ENCODE data around the gene SPPL2B.

DNA sequence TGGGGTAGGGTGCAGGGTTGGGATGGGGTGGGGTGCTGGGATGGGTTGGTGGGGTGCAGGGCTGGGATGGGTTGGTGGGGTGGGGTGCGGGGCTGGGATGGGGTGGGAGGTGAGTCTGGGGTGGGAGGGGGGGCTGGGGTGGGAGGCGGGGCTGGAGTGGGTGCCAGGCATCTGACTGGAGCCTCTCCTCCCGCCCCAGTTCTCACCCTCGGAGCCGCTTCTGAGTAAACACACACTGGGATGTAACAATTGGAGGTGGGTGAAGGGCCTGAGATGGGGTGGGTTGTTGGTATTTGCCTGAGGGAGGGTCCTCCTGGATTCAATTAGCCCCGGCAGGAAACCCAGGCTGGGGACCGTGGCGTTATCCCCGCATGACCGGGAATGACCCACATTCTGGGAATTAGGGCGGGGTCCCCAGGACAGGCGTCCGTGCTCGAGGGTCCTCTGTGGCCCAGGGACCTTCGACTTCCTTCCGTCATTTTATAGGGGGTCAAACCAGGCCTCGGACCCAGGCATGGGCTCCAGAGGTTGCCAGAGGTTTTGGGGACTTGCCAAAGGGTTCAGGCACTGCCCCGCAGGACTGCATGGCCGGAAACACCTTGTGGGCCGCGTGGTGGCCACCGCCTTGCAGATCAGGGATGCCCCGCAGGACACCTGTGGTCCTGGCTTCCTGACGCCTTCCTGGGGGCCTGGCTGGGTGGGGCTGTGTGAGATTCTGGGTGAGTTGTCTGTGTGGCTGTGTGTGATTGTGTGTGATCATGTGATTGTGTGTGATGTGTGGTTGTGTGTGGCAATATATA, 33.0 kb downstream of the SPPL2B start:
- TF ChIP-seq, protein P1, sequence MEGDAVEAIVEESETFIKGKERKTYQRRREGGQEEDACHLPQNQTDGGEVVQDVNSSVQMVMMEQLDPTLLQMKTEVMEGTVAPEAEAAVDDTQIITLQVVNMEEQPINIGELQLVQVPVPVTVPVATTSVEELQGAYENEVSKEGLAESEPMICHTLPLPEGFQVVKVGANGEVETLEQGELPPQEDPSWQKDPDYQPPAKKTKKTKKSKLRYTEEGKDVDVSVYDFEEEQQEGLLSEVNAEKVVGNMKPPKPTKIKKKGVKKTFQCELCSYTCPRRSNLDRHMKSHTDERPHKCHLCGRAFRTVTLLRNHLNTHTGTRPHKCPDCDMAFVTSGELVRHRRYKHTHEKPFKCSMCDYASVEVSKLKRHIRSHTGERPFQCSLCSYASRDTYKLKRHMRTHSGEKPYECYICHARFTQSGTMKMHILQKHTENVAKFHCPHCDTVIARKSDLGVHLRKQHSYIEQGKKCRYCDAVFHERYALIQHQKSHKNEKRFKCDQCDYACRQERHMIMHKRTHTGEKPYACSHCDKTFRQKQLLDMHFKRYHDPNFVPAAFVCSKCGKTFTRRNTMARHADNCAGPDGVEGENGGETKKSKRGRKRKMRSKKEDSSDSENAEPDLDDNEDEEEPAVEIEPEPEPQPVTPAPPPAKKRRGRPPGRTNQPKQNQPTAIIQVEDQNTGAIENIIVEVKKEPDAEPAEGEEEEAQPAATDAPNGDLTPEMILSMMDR (IDR thresholded peaks at IDR 0.05), result no peak
- TF ChIP-seq POLR2A (IDR thresholded peaks at IDR 0.05) (no peak), EP300 (IDR thresholded peaks at IDR 0.05) (no peak)

Measured in ovary (tissue), 3 donors.